ENCODE results near the gene ST6GALNAC2. TPM values are rescaled to one million over a fixed set of nuclear protein-coding genes. Genes with fewer than 3 reads are reported as not detected.

The ST6GALNAC2 gene
- total and polyA plus RNA-seq, 2 experiments from 2014 or later, result 0.31 TPM; not detected in 1

DNA sequence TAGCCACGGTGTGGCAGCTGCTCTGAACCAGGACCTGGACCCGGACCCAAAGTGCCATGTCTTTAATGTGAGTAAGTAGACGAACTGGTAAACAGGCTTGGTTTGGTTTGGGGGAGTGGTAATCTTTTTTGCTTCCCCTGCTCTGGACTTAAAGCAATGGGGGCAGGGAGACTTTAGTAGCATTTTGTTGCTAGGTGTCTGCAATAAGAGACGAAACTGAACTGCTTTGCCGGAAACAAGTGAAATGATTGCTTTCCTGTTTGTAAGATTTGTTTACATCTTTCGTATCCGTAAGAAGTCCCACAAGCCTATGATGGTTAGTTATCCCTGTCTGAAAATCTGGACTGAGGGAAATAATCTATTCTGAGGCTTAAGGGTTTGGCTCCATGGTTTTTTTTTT is 24.3 kb downstream of the ST6GALNAC2 start:
- no peak overlapping the region for H3K27ac Mint-ChIP-seq
- no peak for ATAC-seq

More for the DNA sequence above, 24.3 kb downstream of the ST6GALNAC2 start:
- Histone ChIP-seq H3K27ac (ENCODE audit: low read depth) (peak overlapping the region; percentile 89), H3K4me2 (peak overlapping the region; percentile 96; the same call in 1 of the 2 replicates), H3K27me3 (ENCODE audit: insufficient read depth) (no peaks in the 10 kb centered on the region), H3F3A (replicated peaks; ENCODE audit: low read depth) (peaks cover 48% of the 10 kb centered on the region), H2AFZ (no peak overlapping the region), H3K36me3 (ENCODE audit: insufficient read depth) (peaks cover 42% of the 10 kb centered on the region), H3K79me2 (replicated peaks; ENCODE audit: insufficient read depth) (peaks cover 53% of the 10 kb centered on the region), H4K20me1 (replicated peaks; ENCODE audit: insufficient read depth) (peaks cover 41% of the 10 kb centered on the region), H3K4me3 (peak overlapping the region; percentile 97), H3K4me1 (ENCODE audit: insufficient read depth) (peaks cover 40% of the 10 kb centered on the region), H3K9me2 (ENCODE audit: insufficient read depth) (no peaks in the 10 kb centered on the region)
- H3K4me1 Mint-ChIP-seq, result peaks cover 47% of the 10 kb centered on the region
- TF ChIP-seq NANOG (IDR thresholded peaks at IDR 0.05; ENCODE audit: borderline replicate concordance) (no peak), EZH2phosphoT487 (IDR thresholded peaks at IDR 0.05; ENCODE audit: unreplicated experiment) (no peak), CREB1 (CRISPR knock-in tag; IDR thresholded peaks at IDR 0.05; ENCODE audit: low read depth) (no peak), ZNF331 (CRISPR knock-in tag; IDR thresholded peaks at IDR 0.05; ENCODE audit: low read depth) (no peak), EZH2 (IDR thresholded peaks at IDR 0.05; ENCODE audit: low read depth, unreplicated experiment) (no peak), ZNF114 (CRISPR knock-in tag; IDR thresholded peaks at IDR 0.05) (no peak), STAT1 (IDR thresholded peaks at IDR 0.05; ENCODE audit: unreplicated experiment) (no peak), POLR2AphosphoS5 (IDR thresholded peaks at IDR 0.05; ENCODE audit: low read depth) (no peak), JUNB (IDR thresholded peaks at IDR 0.05; ENCODE audit: unreplicated experiment) (no peak)
- TF ChIP-seq, protein P1, sequence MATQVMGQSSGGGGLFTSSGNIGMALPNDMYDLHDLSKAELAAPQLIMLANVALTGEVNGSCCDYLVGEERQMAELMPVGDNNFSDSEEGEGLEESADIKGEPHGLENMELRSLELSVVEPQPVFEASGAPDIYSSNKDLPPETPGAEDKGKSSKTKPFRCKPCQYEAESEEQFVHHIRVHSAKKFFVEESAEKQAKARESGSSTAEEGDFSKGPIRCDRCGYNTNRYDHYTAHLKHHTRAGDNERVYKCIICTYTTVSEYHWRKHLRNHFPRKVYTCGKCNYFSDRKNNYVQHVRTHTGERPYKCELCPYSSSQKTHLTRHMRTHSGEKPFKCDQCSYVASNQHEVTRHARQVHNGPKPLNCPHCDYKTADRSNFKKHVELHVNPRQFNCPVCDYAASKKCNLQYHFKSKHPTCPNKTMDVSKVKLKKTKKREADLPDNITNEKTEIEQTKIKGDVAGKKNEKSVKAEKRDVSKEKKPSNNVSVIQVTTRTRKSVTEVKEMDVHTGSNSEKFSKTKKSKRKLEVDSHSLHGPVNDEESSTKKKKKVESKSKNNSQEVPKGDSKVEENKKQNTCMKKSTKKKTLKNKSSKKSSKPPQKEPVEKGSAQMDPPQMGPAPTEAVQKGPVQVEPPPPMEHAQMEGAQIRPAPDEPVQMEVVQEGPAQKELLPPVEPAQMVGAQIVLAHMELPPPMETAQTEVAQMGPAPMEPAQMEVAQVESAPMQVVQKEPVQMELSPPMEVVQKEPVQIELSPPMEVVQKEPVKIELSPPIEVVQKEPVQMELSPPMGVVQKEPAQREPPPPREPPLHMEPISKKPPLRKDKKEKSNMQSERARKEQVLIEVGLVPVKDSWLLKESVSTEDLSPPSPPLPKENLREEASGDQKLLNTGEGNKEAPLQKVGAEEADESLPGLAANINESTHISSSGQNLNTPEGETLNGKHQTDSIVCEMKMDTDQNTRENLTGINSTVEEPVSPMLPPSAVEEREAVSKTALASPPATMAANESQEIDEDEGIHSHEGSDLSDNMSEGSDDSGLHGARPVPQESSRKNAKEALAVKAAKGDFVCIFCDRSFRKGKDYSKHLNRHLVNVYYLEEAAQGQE (IDR thresholded peaks at IDR 0.05; ENCODE audit: unreplicated experiment), result no peak
- TF ChIP-seq, protein P2, sequence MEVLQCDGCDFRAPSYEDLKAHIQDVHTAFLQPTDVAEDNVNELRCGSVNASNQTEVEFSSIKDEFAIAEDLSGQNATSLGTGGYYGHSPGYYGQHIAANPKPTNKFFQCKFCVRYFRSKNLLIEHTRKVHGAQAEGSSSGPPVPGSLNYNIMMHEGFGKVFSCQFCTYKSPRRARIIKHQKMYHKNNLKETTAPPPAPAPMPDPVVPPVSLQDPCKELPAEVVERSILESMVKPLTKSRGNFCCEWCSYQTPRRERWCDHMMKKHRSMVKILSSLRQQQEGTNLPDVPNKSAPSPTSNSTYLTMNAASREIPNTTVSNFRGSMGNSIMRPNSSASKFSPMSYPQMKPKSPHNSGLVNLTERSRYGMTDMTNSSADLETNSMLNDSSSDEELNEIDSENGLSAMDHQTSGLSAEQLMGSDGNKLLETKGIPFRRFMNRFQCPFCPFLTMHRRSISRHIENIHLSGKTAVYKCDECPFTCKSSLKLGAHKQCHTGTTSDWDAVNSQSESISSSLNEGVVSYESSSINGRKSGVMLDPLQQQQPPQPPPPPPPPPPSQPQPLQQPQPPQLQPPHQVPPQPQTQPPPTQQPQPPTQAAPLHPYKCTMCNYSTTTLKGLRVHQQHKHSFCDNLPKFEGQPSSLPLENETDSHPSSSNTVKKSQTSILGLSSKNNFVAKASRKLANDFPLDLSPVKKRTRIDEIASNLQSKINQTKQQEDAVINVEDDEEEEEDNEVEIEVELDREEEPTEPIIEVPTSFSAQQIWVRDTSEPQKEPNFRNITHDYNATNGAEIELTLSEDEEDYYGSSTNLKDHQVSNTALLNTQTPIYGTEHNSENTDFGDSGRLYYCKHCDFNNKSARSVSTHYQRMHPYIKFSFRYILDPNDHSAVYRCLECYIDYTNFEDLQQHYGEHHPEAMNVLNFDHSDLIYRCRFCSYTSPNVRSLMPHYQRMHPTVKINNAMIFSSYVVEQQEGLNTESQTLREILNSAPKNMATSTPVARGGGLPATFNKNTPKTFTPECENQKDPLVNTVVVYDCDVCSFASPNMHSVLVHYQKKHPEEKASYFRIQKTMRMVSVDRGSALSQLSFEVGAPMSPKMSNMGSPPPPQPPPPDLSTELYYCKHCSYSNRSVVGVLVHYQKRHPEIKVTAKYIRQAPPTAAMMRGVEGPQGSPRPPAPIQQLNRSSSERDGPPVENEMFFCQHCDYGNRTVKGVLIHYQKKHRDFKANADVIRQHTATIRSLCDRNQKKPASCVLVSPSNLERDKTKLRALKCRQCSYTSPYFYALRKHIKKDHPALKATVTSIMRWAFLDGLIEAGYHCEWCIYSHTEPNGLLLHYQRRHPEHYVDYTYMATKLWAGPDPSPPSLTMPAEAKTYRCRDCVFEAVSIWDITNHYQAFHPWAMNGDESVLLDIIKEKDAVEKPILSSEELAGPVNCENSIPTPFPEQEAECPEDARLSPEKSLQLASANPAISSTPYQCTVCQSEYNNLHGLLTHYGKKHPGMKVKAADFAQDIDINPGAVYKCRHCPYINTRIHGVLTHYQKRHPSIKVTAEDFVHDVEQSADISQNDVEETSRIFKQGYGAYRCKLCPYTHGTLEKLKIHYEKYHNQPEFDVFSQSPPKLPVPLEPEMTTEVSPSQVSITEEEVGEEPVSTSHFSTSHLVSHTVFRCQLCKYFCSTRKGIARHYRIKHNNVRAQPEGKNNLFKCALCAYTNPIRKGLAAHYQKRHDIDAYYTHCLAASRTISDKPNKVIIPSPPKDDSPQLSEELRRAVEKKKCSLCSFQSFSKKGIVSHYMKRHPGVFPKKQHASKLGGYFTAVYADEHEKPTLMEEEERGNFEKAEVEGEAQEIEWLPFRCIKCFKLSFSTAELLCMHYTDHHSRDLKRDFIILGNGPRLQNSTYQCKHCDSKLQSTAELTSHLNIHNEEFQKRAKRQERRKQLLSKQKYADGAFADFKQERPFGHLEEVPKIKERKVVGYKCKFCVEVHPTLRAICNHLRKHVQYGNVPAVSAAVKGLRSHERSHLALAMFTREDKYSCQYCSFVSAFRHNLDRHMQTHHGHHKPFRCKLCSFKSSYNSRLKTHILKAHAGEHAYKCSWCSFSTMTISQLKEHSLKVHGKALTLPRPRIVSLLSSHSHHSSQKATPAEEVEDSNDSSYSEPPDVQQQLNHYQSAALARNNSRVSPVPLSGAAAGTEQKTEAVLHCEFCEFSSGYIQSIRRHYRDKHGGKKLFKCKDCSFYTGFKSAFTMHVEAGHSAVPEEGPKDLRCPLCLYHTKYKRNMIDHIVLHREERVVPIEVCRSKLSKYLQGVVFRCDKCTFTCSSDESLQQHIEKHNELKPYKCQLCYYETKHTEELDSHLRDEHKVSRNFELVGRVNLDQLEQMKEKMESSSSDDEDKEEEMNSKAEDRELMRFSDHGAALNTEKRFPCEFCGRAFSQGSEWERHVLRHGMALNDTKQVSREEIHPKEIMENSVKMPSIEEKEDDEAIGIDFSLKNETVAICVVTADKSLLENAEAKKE (CRISPR knock-in tag; IDR thresholded peaks at IDR 0.05), result no peak
- TF ChIP-seq, protein P3, sequence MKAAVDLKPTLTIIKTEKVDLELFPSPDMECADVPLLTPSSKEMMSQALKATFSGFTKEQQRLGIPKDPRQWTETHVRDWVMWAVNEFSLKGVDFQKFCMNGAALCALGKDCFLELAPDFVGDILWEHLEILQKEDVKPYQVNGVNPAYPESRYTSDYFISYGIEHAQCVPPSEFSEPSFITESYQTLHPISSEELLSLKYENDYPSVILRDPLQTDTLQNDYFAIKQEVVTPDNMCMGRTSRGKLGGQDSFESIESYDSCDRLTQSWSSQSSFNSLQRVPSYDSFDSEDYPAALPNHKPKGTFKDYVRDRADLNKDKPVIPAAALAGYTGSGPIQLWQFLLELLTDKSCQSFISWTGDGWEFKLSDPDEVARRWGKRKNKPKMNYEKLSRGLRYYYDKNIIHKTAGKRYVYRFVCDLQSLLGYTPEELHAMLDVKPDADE (IDR thresholded peaks at IDR 0.05), result no peak
- TF ChIP-seq, protein P4, sequence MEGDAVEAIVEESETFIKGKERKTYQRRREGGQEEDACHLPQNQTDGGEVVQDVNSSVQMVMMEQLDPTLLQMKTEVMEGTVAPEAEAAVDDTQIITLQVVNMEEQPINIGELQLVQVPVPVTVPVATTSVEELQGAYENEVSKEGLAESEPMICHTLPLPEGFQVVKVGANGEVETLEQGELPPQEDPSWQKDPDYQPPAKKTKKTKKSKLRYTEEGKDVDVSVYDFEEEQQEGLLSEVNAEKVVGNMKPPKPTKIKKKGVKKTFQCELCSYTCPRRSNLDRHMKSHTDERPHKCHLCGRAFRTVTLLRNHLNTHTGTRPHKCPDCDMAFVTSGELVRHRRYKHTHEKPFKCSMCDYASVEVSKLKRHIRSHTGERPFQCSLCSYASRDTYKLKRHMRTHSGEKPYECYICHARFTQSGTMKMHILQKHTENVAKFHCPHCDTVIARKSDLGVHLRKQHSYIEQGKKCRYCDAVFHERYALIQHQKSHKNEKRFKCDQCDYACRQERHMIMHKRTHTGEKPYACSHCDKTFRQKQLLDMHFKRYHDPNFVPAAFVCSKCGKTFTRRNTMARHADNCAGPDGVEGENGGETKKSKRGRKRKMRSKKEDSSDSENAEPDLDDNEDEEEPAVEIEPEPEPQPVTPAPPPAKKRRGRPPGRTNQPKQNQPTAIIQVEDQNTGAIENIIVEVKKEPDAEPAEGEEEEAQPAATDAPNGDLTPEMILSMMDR (conservative IDR thresholded peaks at IDR 0.05; ENCODE audit: low read depth in 2 of 2), result no peak
- no peaks in the 10 kb centered on the region for H3K9me3 Mint-ChIP-seq
- DNase-seq (ENCODE audit: low spot score), result no peak
- H3K36me3 Mint-ChIP-seq (ENCODE audit: low read depth), result peaks cover 85% of the 10 kb centered on the region
- H3K27me3 Mint-ChIP-seq (ENCODE audit: insufficient read depth, low read depth, poor library complexity), result peaks cover 12% of the 10 kb centered on the region
- peak overlapping the region; percentile 37; the same call in 2 of the 3 replicates for H3K4me3 Mint-ChIP-seq

Data from GM23338 (cell line).